HepG2 (cell line): ENCODE results near the gene FGA. TPM values are rescaled to one million over a fixed set of nuclear protein-coding genes. Genes with fewer than 3 reads are reported as not detected.

Experiments used
- ASH2L ChIP-seq: fragments of 300-600, 200-600 bp; sonication (generic); IDR thresholded peaks from 2 replicates; pipeline ENCODE4 v1.7.0; 2017; ENCODE audit warnings: low read depth, mild to moderate bottlenecking, moderate library complexity, mixed read lengths, low read length; ENCODE audit not compliant: insufficient read length
- CBX1 ChIP-seq: IDR thresholded peaks from one replicate; pipeline ENCODE4 v1.6.1; 2016; ENCODE audit warnings: antibody characterized with exemption, low read depth
- FOXA1 ChIP-seq, 2 experiments: fragments of 450-650 bp in 1 of 2; sonication (generic) in 1 of 2; formaldehyde crosslinking in 1 of 2; IDR thresholded peaks; 2 replicates each; pipeline versions ENCODE4 v1.4.0 to v1.6.1; 2016 to 2020; ENCODE audit warnings: missing genetic modification reagents in 1 of 2
- GLI4 ChIP-seq: sonication (generic); formaldehyde crosslinking; IDR thresholded peaks from 2 replicates; pipeline ENCODE4 v1.5.1; 2020; ENCODE audit warnings: missing genetic modification reagents, mild to moderate bottlenecking, moderate library complexity, borderline replicate concordance
- MIER2 ChIP-seq: IDR thresholded peaks from 2 replicates; pipeline ENCODE4 v1.6.1; 2016; ENCODE audit warnings: missing biosample characterization, missing genetic modification reagents
- MTA3 ChIP-seq: sonication (generic); formaldehyde crosslinking; IDR thresholded peaks from 2 replicates; pipeline ENCODE4 v1.4.0; 2020; ENCODE audit warnings: missing genetic modification reagents
- NRL ChIP-seq: sonication (generic); formaldehyde crosslinking; IDR thresholded peaks from 2 replicates; pipeline ENCODE4 v1.5.0; 2020; ENCODE audit warnings: missing genetic modification reagents, mild to moderate bottlenecking, moderate library complexity, borderline replicate concordance
- POLR2AphosphoS5 ChIP-seq: IDR thresholded peaks from 2 replicates; pipeline ENCODE4 v1.6.1; 2012; ENCODE audit warnings: low read depth, low read length
- RAD51 ChIP-seq: fragments of 450-650 bp; IDR thresholded peaks from 2 replicates; pipeline ENCODE4 v1.6.1; 2016; ENCODE audit warnings: borderline replicate concordance
- RBM39 ChIP-seq: fragments of 200-400 bp; formaldehyde crosslinking; IDR thresholded peaks from one replicate; pipeline ENCODE4 v1.6.1; 2018; ENCODE audit warnings: antibody characterized with exemption, mild to moderate bottlenecking, low read depth, low read length; ENCODE audit not compliant: poor library complexity, severe bottlenecking
- RFX1 ChIP-seq: fragments of 450-650 bp; IDR thresholded peaks from 2 replicates; pipeline ENCODE4 v1.6.1; 2017
- SMAD3 ChIP-seq: sonication (generic); formaldehyde crosslinking; IDR thresholded peaks from 2 replicates; pipeline ENCODE4 v1.4.0; 2020; ENCODE audit warnings: missing genetic modification reagents
- SMC3 ChIP-seq: IDR thresholded peaks from 2 replicates; pipeline ENCODE4 v1.6.1; 2011; ENCODE audit warnings: low read length, improper control_type of control experiment
- TARDBP ChIP-seq: sonication (generic); formaldehyde crosslinking; IDR thresholded peaks from 2 replicates; pipeline ENCODE4 v1.8.0; 2022; ENCODE audit warnings: mild to moderate bottlenecking, missing genetic modification reagents
- TBP ChIP-seq: sonication (generic); formaldehyde crosslinking; IDR thresholded peaks from 2 replicates; pipeline ENCODE4 v1.5.0; 2020; ENCODE audit warnings: missing genetic modification reagents
- ZBTB7B ChIP-seq: sonication (generic); formaldehyde crosslinking; IDR thresholded peaks from 2 replicates; pipeline ENCODE4 v1.4.0; 2020; ENCODE audit warnings: missing genetic modification reagents
- ZFP82 ChIP-seq: sonication (generic); formaldehyde crosslinking; IDR thresholded peaks from 2 replicates; pipeline ENCODE4 v1.5.1; 2020; ENCODE audit warnings: mild to moderate bottlenecking, missing genetic modification reagents, borderline replicate concordance
- ZKSCAN1 ChIP-seq: fragments of 150-350 bp; IDR thresholded peaks from 2 replicates; pipeline ENCODE4 v1.6.1; 2014; ENCODE audit warnings: low read length
- ZKSCAN5 ChIP-seq: sonication (generic); formaldehyde crosslinking; IDR thresholded peaks from 2 replicates; pipeline ENCODE4 v1.5.1; 2020; ENCODE audit warnings: mild to moderate bottlenecking, missing genetic modification reagents
- ZNF17 ChIP-seq: sonication (generic); formaldehyde crosslinking; IDR thresholded peaks from 2 replicates; pipeline ENCODE4 v1.5.0; 2020; ENCODE audit warnings: mild to moderate bottlenecking, missing genetic modification reagents
- ZNF224 ChIP-seq: sonication (generic); formaldehyde crosslinking; IDR thresholded peaks from 2 replicates; pipeline ENCODE4 v1.5.0; 2020; ENCODE audit warnings: mild to moderate bottlenecking, missing genetic modification reagents
- ZNF317 ChIP-seq: sonication (generic); formaldehyde crosslinking; IDR thresholded peaks from 2 replicates; pipeline ENCODE4 v1.5.0; 2020; ENCODE audit warnings: mild to moderate bottlenecking, missing genetic modification reagents
- ZNF747 ChIP-seq: sonication (generic); formaldehyde crosslinking; IDR thresholded peaks from 2 replicates; pipeline ENCODE4 v1.8.1; 2023; ENCODE audit warnings: missing genetic modification reagents, mild to moderate bottlenecking, borderline replicate concordance
- polyA plus RNA-seq, 8 experiments: library from polyadenylated mRNA; depleted of rRNA in 3 of 8; stranded (reverse) in 7 of 8; unstranded in 1 of 8; fragments of >200 nt; fragmentation: Illumina TruSeq in 4 of 8; extraction: Trizol in 4 of 8; gene quantifications; 2 replicates each; pipeline versions ENCODE4 v1.2.1 to v1.2.3, GENCODE V29; 2011 to 2016; ENCODE audit warnings: low read depth in 4 of 8, missing spikeins in 1 of 8, mixed read lengths in 1 of 8; ENCODE audit not compliant: insufficient read depth in 1 of 8
- total RNA-seq, 5 experiments: library from RNA; depleted of rRNA; stranded (reverse); fragments of >200 nt; fragmentation: Illumina TruSeq; extraction: Trizol; gene quantifications; 2 replicates each; pipeline ENCODE4 v1.2.3, GENCODE V29; 2016; ENCODE audit warnings: low read depth in 1 of 5
- TF ChIP-seq, protein P1 (sequence below): sonication (generic); formaldehyde crosslinking; conservative IDR thresholded peaks from 2 replicates; pipeline ENCODE4 v1.8.0; 2022; ENCODE audit warnings: mild to moderate bottlenecking, moderate library complexity, missing genetic modification reagents
- TF ChIP-seq, protein P2 (sequence below): sonication (generic); formaldehyde crosslinking; IDR thresholded peaks from 2 replicates; pipeline ENCODE4 v1.5.0; 2020; ENCODE audit warnings: missing genetic modification reagents, mild to moderate bottlenecking, borderline replicate concordance
- TF ChIP-seq, protein P3 (sequence below): sonication (generic); formaldehyde crosslinking; IDR thresholded peaks from 2 replicates; pipeline ENCODE4 v1.4.0; 2020; ENCODE audit warnings: low read depth, mild to moderate bottlenecking, missing genetic modification reagents

Gene FGA
- total and polyA plus RNA-seq, 2 of the 13 experiments (the other 11 are each of a cell fraction or from before 2014, with no cell fraction given), result 640 to 1,523 TPM

DNA sequence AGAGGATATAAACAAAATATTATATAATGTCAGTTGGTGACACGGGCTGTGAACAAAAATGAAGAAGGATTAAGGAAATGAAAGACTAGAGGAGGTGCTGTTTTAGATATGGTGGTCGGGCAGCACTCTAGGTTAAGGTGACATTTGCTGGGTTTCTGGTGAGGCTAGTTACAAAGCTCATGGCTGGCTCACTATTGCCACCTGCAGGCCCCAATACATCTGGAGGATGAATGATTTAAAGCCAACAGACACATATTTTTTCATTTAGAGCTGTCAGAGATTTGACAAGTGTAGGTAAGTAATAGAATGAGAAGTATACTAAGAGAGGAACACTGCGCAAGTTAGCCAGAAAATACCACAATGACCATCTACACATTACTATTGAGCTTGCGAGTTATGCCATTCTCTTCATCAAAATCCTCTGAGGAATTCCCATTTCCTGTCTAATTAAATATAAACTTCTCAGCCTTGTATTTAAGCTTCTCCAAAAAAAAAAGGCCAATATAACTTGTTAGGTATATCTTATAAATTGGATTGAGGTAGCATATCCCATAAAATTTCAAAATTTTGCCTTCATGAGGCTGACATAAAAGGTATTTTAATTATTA lies 28.3 kb upstream of the FGA start (continued):
- TF ChIP-seq FOXA1 (IDR thresholded peaks at IDR 0.05) (no peak), FOXA1 (CRISPR knock-in tag; IDR thresholded peaks at IDR 0.05) (0 out of 2 replicates have a peak, but pooled peaks have one; percentile 5), MTA3 (CRISPR knock-in tag) (no peak), SMAD3 (CRISPR knock-in tag) (peak; percentile 89), MIER2 (no peak), ZKSCAN1 (no peak), ASH2L (no peak), ZKSCAN5 (no peak), TARDBP (CRISPR knock-in tag) (no peak), ZNF317 (CRISPR knock-in tag) (0 out of 2 replicates have a peak, but pooled peaks have one; percentile 50), GLI4 (CRISPR knock-in tag) (no peak), ZBTB7B (CRISPR knock-in tag) (peak; percentile 59; the same call in 1 of the 2 replicates), RBM39 (no peak), RFX1 (no peak), ZNF747 (CRISPR knock-in tag) (no peak), POLR2AphosphoS5 (no peak), ZFP82 (CRISPR knock-in tag) (no peak), NRL (no peak), ZNF17 (CRISPR knock-in tag) (no peak), ZNF224 (CRISPR knock-in tag) (no peak), SMC3 (peak; percentile 99), TBP (CRISPR knock-in tag) (no peak), RAD51 (no peak), CBX1 (no peak)
- TF ChIP-seq, protein P1, sequence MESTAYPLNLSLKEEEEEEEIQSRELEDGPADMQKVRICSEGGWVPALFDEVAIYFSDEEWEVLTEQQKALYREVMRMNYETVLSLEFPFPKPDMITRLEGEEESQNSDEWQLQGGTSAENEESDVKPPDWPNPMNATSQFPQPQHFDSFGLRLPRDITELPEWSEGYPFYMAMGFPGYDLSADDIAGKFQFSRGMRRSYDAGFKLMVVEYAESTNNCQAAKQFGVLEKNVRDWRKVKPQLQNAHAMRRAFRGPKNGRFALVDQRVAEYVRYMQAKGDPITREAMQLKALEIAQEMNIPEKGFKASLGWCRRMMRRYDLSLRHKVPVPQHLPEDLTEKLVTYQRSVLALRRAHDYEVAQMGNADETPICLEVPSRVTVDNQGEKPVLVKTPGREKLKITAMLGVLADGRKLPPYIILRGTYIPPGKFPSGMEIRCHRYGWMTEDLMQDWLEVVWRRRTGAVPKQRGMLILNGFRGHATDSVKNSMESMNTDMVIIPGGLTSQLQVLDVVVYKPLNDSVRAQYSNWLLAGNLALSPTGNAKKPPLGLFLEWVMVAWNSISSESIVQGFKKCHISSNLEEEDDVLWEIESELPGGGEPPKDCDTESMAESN, result no peak
- TF ChIP-seq, protein P2, sequence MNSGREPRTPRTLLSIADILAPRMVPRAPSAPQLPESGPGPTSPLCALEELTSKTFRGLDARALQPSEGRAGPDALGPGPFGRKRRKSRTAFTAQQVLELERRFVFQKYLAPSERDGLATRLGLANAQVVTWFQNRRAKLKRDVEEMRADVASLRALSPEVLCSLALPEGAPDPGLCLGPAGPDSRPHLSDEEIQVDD (CRISPR knock-in tag), result no peak
- TF ChIP-seq, protein P3, sequence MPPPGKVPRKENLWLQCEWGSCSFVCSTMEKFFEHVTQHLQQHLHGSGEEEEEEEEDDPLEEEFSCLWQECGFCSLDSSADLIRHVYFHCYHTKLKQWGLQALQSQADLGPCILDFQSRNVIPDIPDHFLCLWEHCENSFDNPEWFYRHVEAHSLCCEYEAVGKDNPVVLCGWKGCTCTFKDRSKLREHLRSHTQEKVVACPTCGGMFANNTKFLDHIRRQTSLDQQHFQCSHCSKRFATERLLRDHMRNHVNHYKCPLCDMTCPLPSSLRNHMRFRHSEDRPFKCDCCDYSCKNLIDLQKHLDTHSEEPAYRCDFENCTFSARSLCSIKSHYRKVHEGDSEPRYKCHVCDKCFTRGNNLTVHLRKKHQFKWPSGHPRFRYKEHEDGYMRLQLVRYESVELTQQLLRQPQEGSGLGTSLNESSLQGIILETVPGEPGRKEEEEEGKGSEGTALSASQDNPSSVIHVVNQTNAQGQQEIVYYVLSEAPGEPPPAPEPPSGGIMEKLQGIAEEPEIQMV, result no peak
